ENCODE data around the gene C6orf136. TPM values are rescaled to one million over a fixed set of nuclear protein-coding genes. Genes with fewer than 3 reads are reported as not detected.

Gene C6orf136
- total RNA-seq, 1 donor from 2014 or later, result 7.6 TPM

GRCh38 chr6:30678964-30679726, 32.2 kb downstream of the C6orf136 start:
- TF ChIP-seq, protein P1, sequence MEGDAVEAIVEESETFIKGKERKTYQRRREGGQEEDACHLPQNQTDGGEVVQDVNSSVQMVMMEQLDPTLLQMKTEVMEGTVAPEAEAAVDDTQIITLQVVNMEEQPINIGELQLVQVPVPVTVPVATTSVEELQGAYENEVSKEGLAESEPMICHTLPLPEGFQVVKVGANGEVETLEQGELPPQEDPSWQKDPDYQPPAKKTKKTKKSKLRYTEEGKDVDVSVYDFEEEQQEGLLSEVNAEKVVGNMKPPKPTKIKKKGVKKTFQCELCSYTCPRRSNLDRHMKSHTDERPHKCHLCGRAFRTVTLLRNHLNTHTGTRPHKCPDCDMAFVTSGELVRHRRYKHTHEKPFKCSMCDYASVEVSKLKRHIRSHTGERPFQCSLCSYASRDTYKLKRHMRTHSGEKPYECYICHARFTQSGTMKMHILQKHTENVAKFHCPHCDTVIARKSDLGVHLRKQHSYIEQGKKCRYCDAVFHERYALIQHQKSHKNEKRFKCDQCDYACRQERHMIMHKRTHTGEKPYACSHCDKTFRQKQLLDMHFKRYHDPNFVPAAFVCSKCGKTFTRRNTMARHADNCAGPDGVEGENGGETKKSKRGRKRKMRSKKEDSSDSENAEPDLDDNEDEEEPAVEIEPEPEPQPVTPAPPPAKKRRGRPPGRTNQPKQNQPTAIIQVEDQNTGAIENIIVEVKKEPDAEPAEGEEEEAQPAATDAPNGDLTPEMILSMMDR (IDR thresholded peaks at IDR 0.05; ENCODE audit: insufficient read depth, low read length, poor library complexity, severe bottlenecking), result peak; percentile 98
- Histone ChIP-seq H3K27me3 (ENCODE audit: control insufficient read depth, insufficient read depth, low read length) (no peaks in the 10 kb centered on the region), H3K36me3 (ENCODE audit: control insufficient read depth, insufficient read depth, low read length) (peaks cover 1% of the 10 kb centered on the region), H3K4me3 (ENCODE audit: low read depth, low read length) (no peak overlapping the region)
- no peak for DNase-seq (ENCODE audit: low read depth)

DNA sequence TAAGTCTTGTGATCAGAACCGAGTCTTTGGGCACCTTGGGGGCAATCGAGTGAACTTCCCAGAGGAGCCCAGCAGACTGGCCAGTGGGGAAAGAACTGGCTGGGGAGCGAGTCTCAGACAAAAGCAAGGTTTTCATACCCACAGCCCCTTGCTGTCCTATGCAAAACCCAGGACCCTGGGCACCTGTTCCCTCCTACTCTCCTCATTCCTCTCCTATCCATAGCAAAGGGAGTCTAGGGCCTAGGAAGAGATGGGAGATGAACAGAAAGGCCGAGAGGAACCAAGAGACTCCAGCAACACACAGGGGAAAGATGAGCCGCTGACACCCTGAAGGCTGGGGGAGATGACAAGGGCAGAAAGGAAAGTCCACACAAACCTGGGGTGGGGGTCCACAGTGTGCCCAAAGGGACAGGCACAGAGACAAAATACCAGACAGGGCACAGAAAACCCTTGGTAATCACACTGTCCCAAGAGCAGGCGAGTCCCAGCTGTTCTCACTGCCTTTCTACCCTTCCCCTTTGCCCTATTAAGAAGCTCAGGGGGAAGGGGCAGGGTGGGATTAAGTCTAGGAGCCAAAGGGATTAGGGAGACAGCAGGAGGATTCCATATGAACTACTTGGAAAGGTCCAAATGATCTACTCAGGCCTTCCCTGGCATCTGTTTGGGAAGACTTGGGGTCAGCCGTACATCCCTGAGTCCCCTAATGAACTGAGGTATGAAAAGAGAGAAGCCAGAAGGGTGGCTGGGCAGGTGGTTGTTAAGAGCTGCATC, 33.0 kb downstream of the C6orf136 start:
- TF ChIP-seq, protein P1 (IDR thresholded peaks at IDR 0.05; ENCODE audit: insufficient read depth, low read length, poor library complexity, severe bottlenecking), result no peak
- Histone ChIP-seq H3K27me3 (ENCODE audit: control insufficient read depth, insufficient read depth, low read length) (no peaks in the 10 kb centered on the region), H3K36me3 (ENCODE audit: control insufficient read depth, insufficient read depth, low read length) (peaks cover 3% of the 10 kb centered on the region), H3K4me3 (ENCODE audit: low read depth, low read length) (no peak overlapping the region)
- DNase-seq (ENCODE audit: low read depth), result no peak

DNA sequence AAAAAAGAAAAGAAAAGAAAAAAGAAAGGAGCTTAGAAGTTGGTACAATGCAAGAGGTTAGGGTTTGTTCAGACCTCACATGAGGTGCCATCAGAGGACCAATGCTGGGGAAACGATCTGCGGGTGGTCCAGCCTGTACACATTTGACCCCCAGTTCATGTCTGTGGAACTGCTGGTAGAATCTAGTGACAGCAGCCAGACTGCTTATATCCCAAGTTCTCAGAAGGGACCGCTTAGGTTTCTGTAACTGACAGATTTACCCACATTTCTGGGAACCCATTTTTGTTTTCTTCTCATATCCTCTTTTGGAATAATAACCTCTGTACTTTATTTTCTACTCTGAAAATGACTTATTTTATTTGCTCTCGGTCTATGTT, 34.8 kb downstream of the C6orf136 start:
- no peaks in the 10 kb centered on the region for H3K27me3 ChIP-seq (ENCODE audit: control insufficient read depth, insufficient read depth, low read length)
- TF ChIP-seq, protein P1 (IDR thresholded peaks at IDR 0.05; ENCODE audit: insufficient read depth, low read length, poor library complexity, severe bottlenecking), result no peak
- H3K4me3 ChIP-seq (ENCODE audit: low read depth, low read length), result no peak overlapping the region
- DNase-seq (ENCODE audit: low read depth), result no peak
- peaks cover 3% of the 10 kb centered on the region for H3K36me3 ChIP-seq (ENCODE audit: control insufficient read depth, insufficient read depth, low read length)

GRCh38 chr6:30682143-30683117, 35.5 kb downstream of the C6orf136 start:
- Histone ChIP-seq H3K36me3 (ENCODE audit: control insufficient read depth, insufficient read depth, low read length) (peaks cover 3% of the 10 kb centered on the region), H3K27me3 (ENCODE audit: control insufficient read depth, insufficient read depth, low read length) (no peaks in the 10 kb centered on the region), H3K4me3 (ENCODE audit: low read depth, low read length) (peak overlapping the region; percentile 85)
- peak; percentile 65 for DNase-seq (ENCODE audit: low read depth)
- TF ChIP-seq, protein P1 (IDR thresholded peaks at IDR 0.05; ENCODE audit: insufficient read depth, low read length, poor library complexity, severe bottlenecking), result no peak

DNA sequence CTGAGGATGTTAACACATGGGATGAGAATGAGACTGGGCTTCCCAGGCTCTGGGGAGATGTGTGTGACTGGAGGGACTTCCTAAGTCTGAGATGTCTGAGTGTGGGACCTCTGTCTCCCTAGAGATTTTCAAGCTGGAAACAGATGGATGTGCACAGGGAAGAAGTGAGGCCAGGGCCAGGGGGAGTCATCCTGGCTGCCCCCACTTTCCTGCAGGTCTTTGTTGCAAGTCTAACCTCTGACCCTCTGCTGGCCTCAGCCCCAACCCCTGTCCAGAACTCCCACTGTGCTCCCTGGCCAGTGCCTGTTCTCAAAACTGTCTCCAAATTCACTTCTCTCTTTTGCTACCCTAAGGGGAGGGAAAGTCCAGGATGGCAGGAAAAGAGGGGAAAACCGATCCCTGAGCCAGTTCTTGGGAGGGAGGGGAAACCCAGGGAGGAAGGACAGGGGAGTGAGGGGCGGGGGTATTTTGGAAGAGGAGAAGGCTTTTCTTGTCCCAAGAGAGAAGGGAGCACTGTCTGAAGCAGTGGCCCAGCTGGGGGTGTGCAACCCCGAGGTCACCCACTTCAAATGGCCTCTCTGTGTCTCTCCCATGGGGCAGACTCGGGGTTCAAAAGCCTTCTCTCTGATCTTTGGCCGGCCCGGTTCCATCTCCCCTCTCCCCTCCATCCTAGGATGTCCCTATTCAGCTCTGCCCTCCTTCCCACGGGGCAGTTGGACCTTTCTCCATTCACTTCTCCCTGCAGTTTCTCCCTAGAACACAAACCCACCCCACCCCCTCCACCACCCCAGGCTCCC, 36.4 kb downstream of the C6orf136 start:
- TF ChIP-seq, protein P1 (IDR thresholded peaks at IDR 0.05; ENCODE audit: insufficient read depth, low read length, poor library complexity, severe bottlenecking), result no peak
- peak overlapping the region; percentile 85 for H3K4me3 ChIP-seq (ENCODE audit: low read depth, low read length)
- H3K27me3 ChIP-seq (ENCODE audit: control insufficient read depth, insufficient read depth, low read length), result no peaks in the 10 kb centered on the region
- peaks cover 3% of the 10 kb centered on the region for H3K36me3 ChIP-seq (ENCODE audit: control insufficient read depth, insufficient read depth, low read length)
- DNase-seq (ENCODE audit: low read depth), result no peak

Data from kidney epithelial cell (primary cell).